ENCODE measurements around the gene TFAP2E. TPM values are rescaled to one million over a fixed set of nuclear protein-coding genes. Genes with fewer than 3 reads are reported as not detected.
A peak's percentile ranks its signal among the peaks of the same experiment; 100 is the strongest.

Gene TFAP2E
- total RNA-seq = 1 to 10 TPM in 1 of 4 donors, not detected in 3; 1.4 TPM

DNA sequence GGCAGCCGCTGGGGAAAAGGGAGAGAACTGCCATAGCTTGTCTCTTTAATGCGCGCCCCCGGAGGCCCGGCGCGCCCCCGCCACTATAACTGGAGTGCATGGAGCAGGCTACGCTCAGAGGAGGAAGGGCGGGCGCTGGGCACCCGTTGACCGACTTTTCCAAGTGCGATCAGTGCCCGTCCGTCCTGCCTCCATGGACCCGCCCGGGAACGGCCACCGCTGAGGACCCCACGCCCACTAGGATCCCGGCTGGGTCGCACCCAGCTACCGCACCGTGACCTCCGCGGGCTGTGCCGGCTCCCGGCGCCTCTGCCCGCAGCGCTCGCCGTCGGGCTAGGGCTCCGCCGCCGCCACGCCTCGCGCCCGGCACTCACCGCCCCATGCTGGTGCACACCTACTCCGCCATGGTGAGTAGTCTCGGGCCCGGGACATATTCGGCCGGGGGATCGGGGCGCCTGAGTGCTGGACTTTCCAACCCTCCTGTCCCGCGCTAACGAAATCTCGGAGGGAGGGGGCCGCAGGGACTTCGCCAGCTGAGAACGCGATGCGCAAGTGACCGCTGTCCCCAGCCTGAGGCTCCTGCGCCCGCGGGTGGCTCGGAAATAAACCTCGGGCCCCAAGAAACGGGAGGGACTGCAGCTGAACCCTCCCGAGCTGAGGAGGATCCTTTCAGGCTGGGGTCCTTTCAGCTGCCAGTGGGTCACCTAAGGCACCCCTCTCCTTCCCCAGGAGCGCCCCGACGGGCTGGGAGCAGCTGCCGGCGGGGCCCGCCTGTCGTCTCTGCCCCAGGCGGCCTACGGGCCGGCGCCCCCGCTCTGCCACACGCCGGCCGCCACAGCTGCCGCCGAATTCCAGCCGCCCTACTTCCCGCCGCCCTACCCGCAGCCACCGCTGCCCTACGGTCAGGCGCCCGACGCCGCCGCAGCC lies at the start of gene TFAP2E:
TSS of gene TFAP2E (plus strand) at position 117 of the 927 bp plus-strand sequence. CDS start at position 381, 264 bp downstream.
- Histone ChIP-seq H3K4me1 (peaks cover 0 to 29% (median 12%) of the 10 kb centered on the region in 4 donors), H3K9me3 (no peaks in the 10 kb centered on the region), H3K4me3 (peak within 1 kb of the TSS; percentile 21 to 52 (median 40)), H3K27ac (no peak within 1 kb of the TSS), H3K27me3 (no peaks in the 10 kb centered on the region), H3K36me3 (no peaks in the 10 kb centered on the region)
- TF ChIP-seq POLR2A (IDR thresholded peaks at IDR 0.05) (no peak), CTCF (IDR thresholded peaks at IDR 0.05) (no peak)
- peak in 1 of 3 donors; percentile 58 for DNase-seq

DNA sequence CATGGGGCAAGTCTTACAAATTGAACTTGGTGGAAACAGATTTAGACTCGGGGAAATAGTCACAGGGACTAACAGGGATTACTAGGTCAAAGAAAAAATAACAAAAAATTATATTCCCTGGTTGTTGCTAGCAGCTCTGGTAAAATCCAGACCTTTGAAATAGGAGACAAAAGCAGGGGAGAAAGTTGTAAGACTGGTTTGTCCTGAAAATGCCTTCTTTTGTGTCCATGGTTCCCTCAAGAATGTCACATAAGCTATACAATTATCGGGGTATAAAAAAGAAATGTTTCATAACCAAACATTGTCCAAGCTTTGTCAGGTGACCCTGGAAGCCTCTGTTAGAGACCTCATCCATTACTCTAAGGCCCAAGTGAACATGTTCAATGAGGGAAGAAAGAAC lies 49.0 kb upstream of the TFAP2E start:
- Histone ChIP-seq H3K27ac (no peak overlapping the region), H3K4me3 (no peak overlapping the region), H3K36me3 (no peaks in the 10 kb centered on the region), H3K27me3 (no peaks in the 10 kb centered on the region), H3K4me1 (no peaks in the 10 kb centered on the region), H3K9me3 (no peaks in the 10 kb centered on the region)
- no peak for DNase-seq
- TF ChIP-seq CTCF (IDR thresholded peaks at IDR 0.05) (no peak), POLR2A (IDR thresholded peaks at IDR 0.05) (no peak)

DNA sequence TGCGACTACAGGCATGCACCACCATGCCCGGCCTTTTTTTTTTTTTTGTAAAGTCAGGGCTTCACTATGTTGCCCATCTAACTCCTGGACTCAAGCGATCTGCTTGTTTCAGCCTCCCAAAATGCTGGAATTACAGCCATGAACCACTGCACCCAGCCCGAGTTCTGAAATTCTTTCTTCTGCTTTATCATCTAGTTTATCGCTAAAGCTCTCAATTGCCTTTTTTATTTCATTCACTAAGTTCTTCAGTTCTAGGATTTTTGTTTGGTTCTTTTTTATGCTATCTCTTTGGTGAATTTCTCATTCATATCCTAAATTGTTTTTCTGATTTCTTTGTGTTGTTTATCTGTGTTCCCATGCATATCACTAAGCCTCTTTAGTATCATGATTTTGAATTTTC lies 42.9 kb upstream of the TFAP2E start:
- H3K27me3 ChIP-seq = no peaks in the 10 kb centered on the region
- peaks cover 0 to 10% (median 0%) of the 10 kb centered on the region in 3 donors for H3K36me3 ChIP-seq
- H3K4me1 ChIP-seq = no peaks in the 10 kb centered on the region
- no peak for TF ChIP-seq CTCF (IDR thresholded peaks at IDR 0.05)
- no peak for TF ChIP-seq POLR2A (IDR thresholded peaks at IDR 0.05)
- no peak for DNase-seq
- no peaks in the 10 kb centered on the region for H3K9me3 ChIP-seq
- H3K27ac ChIP-seq = no peak overlapping the region
- no peak overlapping the region for H3K4me3 ChIP-seq

DNA sequence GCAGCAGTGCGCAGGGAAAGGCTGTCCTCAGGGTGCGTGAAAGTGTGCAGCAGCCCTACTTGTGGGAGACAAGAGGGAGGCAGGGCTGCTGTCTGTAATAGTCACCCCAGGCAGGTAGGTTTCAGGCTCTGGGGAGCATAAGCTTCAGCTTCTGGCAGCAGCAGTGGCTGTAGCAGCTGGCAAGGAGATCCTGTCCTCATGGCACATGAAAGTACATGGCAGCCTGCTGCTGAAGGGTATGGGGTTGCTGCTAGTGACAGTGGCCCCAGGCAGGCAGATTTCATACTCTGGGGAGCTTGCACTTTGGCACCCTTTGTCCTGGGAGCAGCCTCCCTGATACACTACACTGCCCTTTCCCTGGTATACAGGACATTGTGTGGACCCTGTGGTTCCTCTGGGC lies 42.2 kb upstream of the TFAP2E start:
- Histone ChIP-seq H3K9me3 (no peaks in the 10 kb centered on the region), H3K36me3 (peaks cover 0 to 10% (median 0%) of the 10 kb centered on the region in 3 donors), H3K27ac (no peak overlapping the region), H3K4me3 (no peak overlapping the region), H3K27me3 (no peaks in the 10 kb centered on the region), H3K4me1 (no peaks in the 10 kb centered on the region)
- TF ChIP-seq CTCF (IDR thresholded peaks at IDR 0.05) = no peak
- no peak for TF ChIP-seq POLR2A (IDR thresholded peaks at IDR 0.05)
- DNase-seq = no peak

GRCh38 chr1:35531368-35531767 lies 41.7 kb upstream of the TFAP2E start:
- TF ChIP-seq POLR2A (IDR thresholded peaks at IDR 0.05) (no peak), CTCF (IDR thresholded peaks at IDR 0.05) (no peak)
- Histone ChIP-seq H3K4me3 (no peak overlapping the region), H3K9me3 (no peaks in the 10 kb centered on the region), H3K27ac (no peak overlapping the region), H3K36me3 (peaks cover 0 to 10% (median 0%) of the 10 kb centered on the region in 3 donors), H3K27me3 (no peaks in the 10 kb centered on the region), H3K4me1 (no peaks in the 10 kb centered on the region)
- DNase-seq = no peak
